ENCODE data around the gene RSRC2.
"Not testable (repeated sequence)": the region's sequence is repeated elsewhere in the genome, so short reads cannot be mapped to it uniquely, and the experiment has no call there.

The RSRC2 gene

GRCh38 chr12:122517877-122518276 is 8.9 kb downstream of the RSRC2 start:
- DNase-seq (ENCODE audit: low spot score), result peak; percentile 58

- DNase-seq (ENCODE audit: low spot score), result no peak
Measured at GRCh38 chr12:122516544-122517361, 10.0 kb downstream of the RSRC2 start.

- DNase-seq (ENCODE audit: low spot score), result no peak
Measured at GRCh38 chr12:122515275-122515674, 11.5 kb downstream of the RSRC2 start.

- DNase-seq (ENCODE audit: low spot score), result no peak
Measured at GRCh38 chr12:122513660-122514059, 13.1 kb downstream of the RSRC2 start.

- not testable (repeated sequence) for DNase-seq (ENCODE audit: low spot score)
Measured at GRCh38 chr12:122513028-122513427, 13.7 kb downstream of the RSRC2 start.

GRCh38 chr12:122508163-122508562 is 18.6 kb downstream of the RSRC2 start:
- no peak for DNase-seq (ENCODE audit: low spot score)

- no peak for DNase-seq (ENCODE audit: low spot score)
Measured at GRCh38 chr12:122506393-122506938, 20.3 kb downstream of the RSRC2 start.

- DNase-seq (ENCODE audit: low spot score), result no peak
Measured at GRCh38 chr12:122505419-122506051, 21.2 kb downstream of the RSRC2 start.

- no peak for DNase-seq (ENCODE audit: low spot score)
Measured at GRCh38 chr12:122503783-122504590, 22.7 kb downstream of the RSRC2 start.

- no peak for DNase-seq (ENCODE audit: low spot score)
Measured at GRCh38 chr12:122503147-122503751, 23.5 kb downstream of the RSRC2 start.

GRCh38 chr12:122501489-122501989 is 25.2 kb downstream of the RSRC2 start:
- no peak for DNase-seq (ENCODE audit: low spot score)

GRCh38 chr12:122500685-122501488 is 25.8 kb downstream of the RSRC2 start, which contains the start of gene ZCCHC8:
ZCCHC8 (minus strand) TSS chr12:122500932; CDS start chr12:122500840, 92 bp downstream.
- peak; percentile 97 for DNase-seq (ENCODE audit: low spot score)

GRCh38 chr12:122499991-122500684 is 26.6 kb downstream of the RSRC2 start:
- DNase-seq (ENCODE audit: low spot score), result peak; percentile 70

GRCh38 chr12:122495258-122495657 is 31.5 kb downstream of the RSRC2 start:
- DNase-seq (ENCODE audit: low spot score), result no peak

- not testable (repeated sequence) for DNase-seq (ENCODE audit: low spot score)
Measured at GRCh38 chr12:122493222-122493621, 33.5 kb downstream of the RSRC2 start.

- DNase-seq (ENCODE audit: low spot score), result no peak
Measured at GRCh38 chr12:122491991-122492390, 34.7 kb downstream of the RSRC2 start.

GRCh38 chr12:122489038-122489437 is 37.7 kb downstream of the RSRC2 start:
- DNase-seq (ENCODE audit: low spot score), result no peak

GRCh38 chr12:122487807-122488206 is 38.9 kb downstream of the RSRC2 start:
- not testable (repeated sequence) for DNase-seq (ENCODE audit: low spot score)

GRCh38 chr12:122486805-122487426 is 39.8 kb downstream of the RSRC2 start:
- no peak for DNase-seq (ENCODE audit: low spot score)

GRCh38 chr12:122486360-122486759 is 40.4 kb downstream of the RSRC2 start:
- DNase-seq (ENCODE audit: low spot score), result not testable (repeated sequence)

Measured in AG20443 (cell line).